Smooth muscle cell (in vitro differentiated cells): ENCODE results near the gene PDGFRB. TPM values are rescaled to one million over a fixed set of nuclear protein-coding genes. Genes with fewer than 3 reads are reported as not detected.

Source experiments
- DNase-seq: peaks from one replicate; lab custom pipeline; 2025; ENCODE audit not compliant: unreplicated experiment; lab: John Stamatoyannopoulos, UW
- H2AFZ ChIP-seq: fragments of 200-600 bp; sonication (generic); 2 replicates; pipeline ENCODE4 v1.6.0; 2016; ENCODE audit warnings: antibody characterized with exemption, low read depth, mild to moderate bottlenecking
- H3F3A ChIP-seq: fragments of 200-600 bp; sonication (generic); 2 replicates; pipeline ENCODE4 v1.6.0; 2017; ENCODE audit warnings: antibody characterized with exemption, low read depth
- H3K27ac ChIP-seq: fragments of 200-600 bp; sonication (generic); 2 replicates; pipeline ENCODE4 v1.5.1; 2016; ENCODE audit warnings: low read depth, mild to moderate bottlenecking
- H3K27me3 ChIP-seq: fragments of 200-600 bp; sonication (generic); 2 replicates; pipeline ENCODE4 v1.6.1; 2016; ENCODE audit warnings: low read depth, mild to moderate bottlenecking
- H3K36me3 ChIP-seq: fragments of 200-600 bp; sonication (generic); 2 replicates; pipeline ENCODE4 v1.5.1; 2016; ENCODE audit warnings: low read depth
- H3K4me1 ChIP-seq: fragments of 200-600 bp; sonication (generic); 2 replicates; pipeline ENCODE4 v1.5.1; 2016; ENCODE audit warnings: low read depth
- H3K4me2 ChIP-seq: fragments of 200-600 bp; sonication (generic); 2 replicates; pipeline ENCODE4 v1.6.0; 2016; ENCODE audit warnings: mild to moderate bottlenecking
- H3K4me3 ChIP-seq: fragments of 200-600 bp; sonication (generic); 2 replicates; pipeline ENCODE4 v1.5.1; 2016; ENCODE audit warnings: mild to moderate bottlenecking
- H3K79me2 ChIP-seq: fragments of 200-600 bp; sonication (generic); 2 replicates; pipeline ENCODE4 v1.6.0; 2016; ENCODE audit warnings: low read depth, mild to moderate bottlenecking
- H3K9ac ChIP-seq: fragments of 200-600 bp; sonication (generic); 2 replicates; pipeline ENCODE4 v1.6.0; 2016; ENCODE audit warnings: low read depth
- H3K9me3 ChIP-seq: fragments of 200-600 bp; sonication (generic); replicated peaks from 2 replicates; pipeline ENCODE4 v1.5.1; 2016; ENCODE audit warnings: low read depth
- H4K20me1 ChIP-seq: fragments of 200-600 bp; sonication (generic); 2 replicates; pipeline ENCODE4 v1.6.0; 2016; ENCODE audit warnings: low read depth
- CTCF ChIP-seq: fragments of 200-600 bp; sonication (generic); IDR thresholded peaks from 2 replicates; pipeline ENCODE4 v1.5.1; 2017; ENCODE audit warnings: borderline replicate concordance, mild to moderate bottlenecking, antibody characterized with exemption; ENCODE audit not compliant: insufficient read depth, poor library complexity, severe bottlenecking
- WGBS: methylation state at CpG from one replicate; pipeline ENCODE4 v1.1.7; 2016; ENCODE audit warnings: low lambda C conversion rate; 5-methylcytosine and 5-hydroxymethylcytosine counted together
- polyA plus RNA-seq: library from polyadenylated mRNA; unstranded; fragments of >200 nt; fragmentation: Nextera tagmentation; extraction: Ambion mirVana; gene quantifications from 2 replicates; pipeline ENCODE4 v1.2.1, GENCODE V29; 2016
- total RNA-seq: library from RNA; depleted of rRNA; stranded (reverse); fragments of >200 nt; gene quantifications from 2 replicates; pipeline ENCODE4 v1.2.3, GENCODE V29; 2014

PDGFRB gene
- total and polyA plus RNA-seq, 2 experiments from 2014 or later: 370 to 522 TPM

GRCh38 chr5:150077996-150078801 lies 77.4 kb downstream of the PDGFRB start:
- Histone ChIP-seq H3K4me2 (no peak overlapping the region), H3K27ac (no peak overlapping the region), H3K79me2 (no peaks in the 10 kb centered on the region), H3K4me1 (peaks cover 12% of the 10 kb centered on the region), H3K9ac (no peak overlapping the region), H3K27me3 (no peaks in the 10 kb centered on the region), H3K4me3 (no peak overlapping the region), H3K36me3 (no peaks in the 10 kb centered on the region), H2AFZ (no peak overlapping the region), H3K9me3 (no peaks in the 10 kb centered on the region), H3F3A (peaks cover 8% of the 10 kb centered on the region), H4K20me1 (no peaks in the 10 kb centered on the region)
- no peak for DNase-seq
- TF ChIP-seq CTCF: no peak
- 95% methylated on average over 8 of the region's 8 CpGs for WGBS

DNA sequence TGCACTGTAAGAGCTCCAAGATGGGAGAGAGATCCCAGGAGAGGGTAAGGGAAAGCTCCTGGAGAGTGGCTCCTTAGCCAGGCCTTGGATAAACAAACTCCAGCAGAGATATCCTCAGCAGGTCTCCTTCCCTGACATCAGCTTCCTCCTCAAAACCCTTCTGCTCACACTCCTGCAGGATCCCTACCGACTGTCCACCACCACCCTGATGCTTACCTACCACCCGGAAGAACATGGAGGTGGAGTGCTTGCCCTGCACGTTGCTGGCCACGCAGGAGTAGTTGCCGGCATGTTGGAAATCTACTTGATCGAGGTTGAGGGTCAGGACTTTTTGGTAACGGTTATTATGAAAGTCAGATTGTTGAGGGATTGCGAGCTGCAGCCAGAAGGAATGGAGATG lies 78.6 kb downstream of the PDGFRB start:
- H3K36me3 ChIP-seq: no peaks in the 10 kb centered on the region
- 90% methylated on average over 8 of the region's 8 CpGs for WGBS

GRCh38 chr5:150075806-150076205 lies 79.8 kb downstream of the PDGFRB start:
- no peak overlapping the region for H3K27ac ChIP-seq

More for the DNA sequence above, 78.6 kb downstream of the PDGFRB start:
- no peaks in the 10 kb centered on the region for H3K79me2 ChIP-seq
- no peak overlapping the region for H2AFZ ChIP-seq
- H3K4me2 ChIP-seq: no peak overlapping the region
- DNase-seq: no peak
- H3K4me1 ChIP-seq: peaks cover 4% of the 10 kb centered on the region
- no peak overlapping the region for H3K27ac ChIP-seq
- H3K9me3 ChIP-seq: no peaks in the 10 kb centered on the region
- no peak overlapping the region for H3K4me3 ChIP-seq
- no peaks in the 10 kb centered on the region for H4K20me1 ChIP-seq
- TF ChIP-seq CTCF: no peak
- no peaks in the 10 kb centered on the region for H3K27me3 ChIP-seq
- peaks cover 1% of the 10 kb centered on the region for H3F3A ChIP-seq
- H3K9ac ChIP-seq: no peak overlapping the region

More at GRCh38 chr5:150075806-150076205, 79.8 kb downstream of the PDGFRB start:
- Histone ChIP-seq H4K20me1 (no peaks in the 10 kb centered on the region), H3F3A (no peaks in the 10 kb centered on the region), H3K9me3 (no peaks in the 10 kb centered on the region), H3K9ac (no peak overlapping the region), H3K79me2 (no peaks in the 10 kb centered on the region), H3K27me3 (no peaks in the 10 kb centered on the region), H3K36me3 (no peaks in the 10 kb centered on the region), H3K4me1 (no peaks in the 10 kb centered on the region), H3K4me3 (no peak overlapping the region), H2AFZ (no peak overlapping the region), H3K4me2 (no peak overlapping the region)
- no peak for DNase-seq
- WGBS: 52% methylated on average over 4 of the region's 4 CpGs
- no peak for TF ChIP-seq CTCF
